Body of pancreas (tissue), 4 donors: ENCODE results near the gene ZFHX2. TPM values are rescaled to one million over a fixed set of nuclear protein-coding genes. Genes with fewer than 3 reads are reported as not detected.

Source experiments
- ATAC-seq: fragments of 150-250 bp; one replicate; pipeline ENCODE4 v1.9.1; 2016
- DNase-seq, 4 donors: peaks; one replicate each; pipeline ENCODE4 v3.0.0-alpha.2; 2019
- H3K27ac ChIP-seq, 4 donors: fragments of 200-600 bp; sonication (generic); 1 replicate in 3 of 4; 2 replicates in 1 of 4; pipeline versions ENCODE4 v1.5.1 to v1.6.1; 2016 to 2019; ENCODE audit warnings: mild to moderate bottlenecking in 1 of 4, mixed read lengths in 1 of 4, moderate library complexity in 1 of 4
- H3K27me3 ChIP-seq, 2 donors: fragments of 200-600 bp; sonication (generic); one replicate each; pipeline ENCODE4 v1.6.0; 2016; ENCODE audit warnings: mild to moderate bottlenecking in 1 of 2
- H3K36me3 ChIP-seq, 2 donors: fragments of 200-600 bp; sonication (generic); replicated peaks in 1 of 2; 2 replicates each; pipeline ENCODE4 v1.5.1; 2016; ENCODE audit warnings: low read depth in 2 of 2; ENCODE audit not compliant: insufficient read depth in 1 of 2
- H3K4me1 ChIP-seq: fragments of 200-600 bp; sonication (generic); one replicate; pipeline ENCODE4 v1.6.0; 2016
- H3K4me3 ChIP-seq, 2 donors: fragments of 200-600 bp; sonication (generic); 1 replicate in 1 of 2; 2 replicates in 1 of 2; pipeline ENCODE4 v1.5.1; 2016 to 2019
- H3K9me3 ChIP-seq, 3 donors: fragments of 200-600 bp; sonication (generic); 1 replicate in 2 of 3; 2 replicates in 1 of 3; pipeline ENCODE4 v1.5.1; 2016
- POLR2A ChIP-seq, 3 donors: fragments of 450-650 bp; IDR thresholded peaks; one replicate each; pipeline ENCODE4 v1.6.1; 2016; ENCODE audit warnings: antibody characterized with exemption in 3 of 3, mild to moderate bottlenecking in 2 of 3
- WGBS, 2 donors: methylation state at CpG; one replicate each; pipeline ENCODE4 v1.1.5; 2017; 5-methylcytosine and 5-hydroxymethylcytosine counted together
- intact Hi-C: fragments of 100-400 bp; cut with DNase I; formaldehyde crosslinking; loops from one replicate; pipeline ENCODE4 v1.15.1; 2023
- total RNA-seq, 2 donors: library from RNA; depleted of rRNA; stranded (reverse); fragments of >200 nt; gene quantifications; one replicate each; pipeline ENCODE4 v1.1.0, GENCODE V29; 2016
- TF ChIP-seq, protein P1 (sequence below), 7 experiments: fragments of 450-650 bp in 4 of 7; fragments of 200-600 bp in 3 of 7; sonication (generic) in 3 of 7; IDR thresholded peaks; one replicate each; pipeline ENCODE4 v1.5.1; 2016 to 2019; ENCODE audit warnings: antibody characterized with exemption in 7 of 7

Gene ZFHX2
- total RNA-seq, 2 donors from 2014 or later: 0.33 to 1.6 TPM

DNA sequence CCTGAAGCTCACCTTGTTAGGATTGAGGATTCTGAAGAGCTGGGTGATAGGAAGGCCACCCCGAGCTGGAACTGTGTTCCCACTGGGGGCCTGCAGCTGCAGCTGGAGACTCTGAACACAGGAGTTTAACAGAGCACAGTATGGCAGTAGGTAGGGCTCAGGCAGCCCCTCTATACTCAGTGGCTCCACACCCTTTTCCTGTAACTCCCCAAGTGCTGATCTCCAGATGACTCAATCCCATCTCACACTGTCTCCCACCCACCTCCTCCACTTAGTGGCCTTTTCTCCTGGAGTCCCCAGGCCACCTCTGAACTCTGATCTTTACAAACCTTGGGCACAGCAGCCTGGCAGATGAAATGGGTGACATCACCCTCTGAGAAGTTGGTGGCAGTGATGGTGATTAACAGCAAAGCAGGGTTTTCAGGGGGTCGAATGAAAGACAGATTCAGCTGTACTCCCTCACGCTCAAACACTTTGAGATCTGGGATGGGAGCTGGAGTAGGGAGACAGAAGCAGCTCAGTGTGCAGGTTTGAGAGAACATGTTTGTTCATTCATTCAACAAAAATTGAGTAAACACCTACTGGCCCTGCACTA is 8.5 kb upstream of the ZFHX2 start:
- H3K27ac ChIP-seq: no peak overlapping the region
- ATAC-seq: no peak
- peaks cover 28% of the 10 kb centered on the region for H3K4me1 ChIP-seq
- no peak for DNase-seq
- H3K27me3 ChIP-seq: no peaks in the 10 kb centered on the region
- H3K9me3 ChIP-seq: no peaks in the 10 kb centered on the region
- 75 to 92% methylated on average over 3 of the region's 3 CpGs for WGBS, 2 donors
- H3K4me3 ChIP-seq: no peak overlapping the region
- intact Hi-C loops: loop anchor here (5.0 to 10.0 kb wide), 3 partner anchors 78 to 235 kb away; partner anchors contain the start of gene PABPN1
- H3K36me3 ChIP-seq: peaks cover 0 to 13% of the 10 kb centered on the region in 2 donors
- TF ChIP-seq, protein P1, sequence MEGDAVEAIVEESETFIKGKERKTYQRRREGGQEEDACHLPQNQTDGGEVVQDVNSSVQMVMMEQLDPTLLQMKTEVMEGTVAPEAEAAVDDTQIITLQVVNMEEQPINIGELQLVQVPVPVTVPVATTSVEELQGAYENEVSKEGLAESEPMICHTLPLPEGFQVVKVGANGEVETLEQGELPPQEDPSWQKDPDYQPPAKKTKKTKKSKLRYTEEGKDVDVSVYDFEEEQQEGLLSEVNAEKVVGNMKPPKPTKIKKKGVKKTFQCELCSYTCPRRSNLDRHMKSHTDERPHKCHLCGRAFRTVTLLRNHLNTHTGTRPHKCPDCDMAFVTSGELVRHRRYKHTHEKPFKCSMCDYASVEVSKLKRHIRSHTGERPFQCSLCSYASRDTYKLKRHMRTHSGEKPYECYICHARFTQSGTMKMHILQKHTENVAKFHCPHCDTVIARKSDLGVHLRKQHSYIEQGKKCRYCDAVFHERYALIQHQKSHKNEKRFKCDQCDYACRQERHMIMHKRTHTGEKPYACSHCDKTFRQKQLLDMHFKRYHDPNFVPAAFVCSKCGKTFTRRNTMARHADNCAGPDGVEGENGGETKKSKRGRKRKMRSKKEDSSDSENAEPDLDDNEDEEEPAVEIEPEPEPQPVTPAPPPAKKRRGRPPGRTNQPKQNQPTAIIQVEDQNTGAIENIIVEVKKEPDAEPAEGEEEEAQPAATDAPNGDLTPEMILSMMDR (IDR thresholded peaks at IDR 0.05): no peak
- no peak for TF ChIP-seq POLR2A (IDR thresholded peaks at IDR 0.05)

DNA sequence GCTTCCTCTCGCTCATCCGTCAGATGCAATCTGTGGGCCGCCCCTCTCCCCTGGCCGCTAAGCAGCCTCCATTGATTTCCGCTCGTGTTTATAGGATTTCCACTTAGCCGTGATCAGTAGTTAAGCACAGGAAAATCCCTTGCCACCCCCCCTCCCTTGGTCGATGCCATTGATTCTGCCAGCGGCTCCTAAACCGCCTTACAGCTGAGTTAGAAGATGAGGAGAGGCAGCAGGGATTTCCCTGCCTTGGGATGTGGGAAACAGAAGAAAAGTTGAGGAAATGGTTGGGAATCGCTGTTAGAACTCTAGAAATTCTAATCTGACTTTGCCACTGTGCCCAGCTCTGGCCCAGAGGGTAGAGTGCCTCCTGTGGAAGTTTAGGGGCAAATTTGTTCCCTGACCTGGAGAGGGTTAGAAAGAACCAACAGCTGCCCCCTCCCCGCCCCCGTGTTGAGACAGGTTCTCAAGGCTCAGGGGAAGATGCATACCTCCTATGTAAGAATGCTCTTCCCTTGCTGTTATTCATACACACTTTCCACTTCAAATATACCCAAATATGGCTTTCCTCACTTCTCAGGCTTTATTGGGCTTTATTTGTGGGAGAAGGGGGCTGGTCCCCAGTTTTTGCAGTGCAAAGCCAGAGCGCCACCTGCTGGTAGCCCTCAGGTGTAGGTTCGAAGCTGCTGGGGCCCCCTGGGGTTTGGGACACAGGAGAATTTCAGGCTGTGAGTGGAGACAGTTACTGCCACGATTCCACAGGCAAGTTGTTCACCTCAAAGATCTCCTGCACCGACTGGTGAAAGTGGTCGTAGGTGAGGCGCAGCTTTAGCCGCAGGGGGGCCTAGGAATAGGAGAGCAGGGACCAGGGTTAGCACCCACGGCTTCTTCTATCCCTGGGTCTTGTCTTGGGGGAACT is 7.7 kb upstream of the ZFHX2 start:
- intact Hi-C loops: loop anchor here (5.0 kb wide), 1 partner anchor 87 kb away; no protein-coding TSS in a partner anchor
- Histone ChIP-seq H3K4me3 (no peak overlapping the region), H3K4me1 (peaks cover 28% of the 10 kb centered on the region), H3K27me3 (no peaks in the 10 kb centered on the region), H3K36me3 (peaks cover 0 to 13% of the 10 kb centered on the region in 2 donors), H3K27ac (no peak overlapping the region), H3K9me3 (no peaks in the 10 kb centered on the region)
- DNase-seq (peak in 2 of 4 donors; percentile 58 to 60), ATAC-seq (no peak)
- WGBS, 2 donors: 68% methylated on average over 21 of the region's 21 CpGs
- TF ChIP-seq POLR2A (IDR thresholded peaks at IDR 0.05): no peak
- TF ChIP-seq, protein P1 (IDR thresholded peaks at IDR 0.05): peak; percentile 49 to 86 (median 63)

DNA sequence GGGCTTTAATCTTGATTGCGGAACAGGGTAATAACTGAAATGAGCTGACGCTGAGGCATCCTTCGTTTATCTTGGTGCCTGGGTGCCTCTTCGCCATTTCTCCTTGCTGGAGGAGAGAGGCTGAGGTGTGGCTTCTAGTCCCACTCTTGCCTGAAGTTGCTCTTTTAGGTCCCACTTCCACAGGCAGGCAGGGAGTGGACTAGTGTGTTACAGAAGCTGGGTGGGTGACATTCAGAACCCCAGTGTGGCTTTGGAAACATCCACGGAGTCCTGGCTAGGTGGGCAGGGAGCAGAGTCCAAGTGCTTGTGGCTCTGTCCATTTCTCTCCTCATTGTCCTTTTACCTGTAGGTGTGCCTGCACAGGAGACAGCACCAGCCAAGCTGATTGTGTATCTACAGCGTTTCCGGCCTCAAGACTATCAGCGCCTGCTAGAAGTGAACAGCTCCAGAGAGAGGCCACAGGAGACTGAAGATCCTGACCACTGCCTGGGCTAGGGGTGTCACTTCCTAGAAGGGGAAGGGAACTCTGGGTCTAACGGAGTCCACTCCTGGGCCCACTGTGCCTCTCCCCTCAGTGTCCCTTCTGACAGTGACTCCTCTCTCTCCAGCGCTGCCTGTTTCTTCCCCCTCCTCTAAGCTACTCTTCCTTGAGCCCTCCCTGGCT is 6.9 kb upstream of the ZFHX2 start:
- intact Hi-C loops: loop anchor here (5.0 kb wide), 1 partner anchor 86 kb away; no protein-coding TSS in a partner anchor
- H3K27me3 ChIP-seq: no peaks in the 10 kb centered on the region
- H3K4me3 ChIP-seq: no peak overlapping the region
- DNase-seq (no peak), ATAC-seq (no peak)
- peaks cover 0 to 10% of the 10 kb centered on the region in 2 donors for H3K36me3 ChIP-seq
- H3K9me3 ChIP-seq: no peaks in the 10 kb centered on the region
- peaks cover 28% of the 10 kb centered on the region for H3K4me1 ChIP-seq
- no peak overlapping the region for H3K27ac ChIP-seq
- TF ChIP-seq, protein P1 (IDR thresholded peaks at IDR 0.05): no peak
- no peak for TF ChIP-seq POLR2A (IDR thresholded peaks at IDR 0.05)
- 77 to 84% methylated on average over 8 to 10 of the region's 10 CpGs for WGBS, 2 donors

DNA sequence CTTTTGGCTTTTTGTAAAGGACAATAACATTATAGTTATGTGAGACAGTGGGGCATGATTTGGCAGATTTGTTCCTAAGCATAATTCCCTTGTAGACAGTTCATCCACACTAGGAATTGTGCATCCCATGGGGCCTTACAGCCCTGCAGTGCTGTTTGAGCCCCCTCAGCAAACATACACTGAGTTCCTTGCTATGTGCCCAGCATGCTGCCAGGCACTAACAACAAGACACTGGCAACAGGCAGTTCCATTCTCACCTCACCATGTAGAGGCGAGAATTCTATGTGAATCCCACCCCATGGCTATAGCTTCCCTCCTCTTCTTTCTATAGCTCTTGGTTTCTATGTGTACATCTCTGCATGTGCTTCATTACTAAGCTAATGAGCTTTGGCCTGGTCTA is 6.4 kb upstream of the ZFHX2 start:
- Histone ChIP-seq H3K36me3 (peaks cover 0 to 10% of the 10 kb centered on the region in 2 donors), H3K9me3 (no peaks in the 10 kb centered on the region), H3K4me3 (no peak overlapping the region), H3K27ac (no peak overlapping the region), H3K4me1 (peaks cover 24% of the 10 kb centered on the region), H3K27me3 (no peaks in the 10 kb centered on the region)
- ATAC-seq (no peak), DNase-seq (no peak)
- TF ChIP-seq POLR2A (IDR thresholded peaks at IDR 0.05): no peak
- TF ChIP-seq, protein P1 (IDR thresholded peaks at IDR 0.05): no peak
- intact Hi-C loops: loop anchor here (5.0 kb wide), 1 partner anchor 86 kb away; no protein-coding TSS in a partner anchor
- WGBS, 2 donors: 71 to 100% methylated on average over 1 of the region's 1 CpG
